Common myeloid progenitor, CD34-positive (primary cell): ENCODE results near the gene TBRG4.

Source experiments
- CTCF ChIA-PET: fragments of 350-600 bp; sonication (Branson Sonifier 250); formaldehyde crosslinking; loops from one replicate; lab custom pipeline; 2021; ENCODE audit warnings: antibody characterized with exemption; lab: Charles Lee
- POLR2A ChIA-PET: fragments of 350-600 bp; sonication (Branson Sonifier 250); formaldehyde crosslinking; loops from one replicate; lab custom pipeline; 2021; ENCODE audit warnings: antibody characterized with exemption; lab: Charles Lee
- DNase-seq, 3 donors: peaks; one replicate each; pipeline versions ENCODE4 v3.0.0 to v3.0.0-alpha.2; 2013
- H3K27ac ChIP-seq, 2 experiments: 1 replicate in 1 of 2; 2 replicates in 1 of 2; pipeline ENCODE4 v1.7.0; 2013; ENCODE audit warnings: inconsistent platforms in 2 of 2, low read length in 2 of 2, mild to moderate bottlenecking in 2 of 2, low read depth in 1 of 2, moderate library complexity in 1 of 2; ENCODE audit not compliant: severe bottlenecking in 2 of 2, insufficient read depth in 1 of 2, poor library complexity in 1 of 2
- H3K27me3 ChIP-seq, 5 experiments: replicated peaks in 2 of 5; 1 replicate in 3 of 5; 2 replicates in 2 of 5; pipeline versions ENCODE4 v1.6.1 to v1.7.0; 2013; ENCODE audit warnings: low read length in 4 of 5, mild to moderate bottlenecking in 2 of 5, moderate library complexity in 2 of 5, inconsistent platforms in 1 of 5; ENCODE audit not compliant: insufficient read depth in 5 of 5, control insufficient read depth in 4 of 5
- H3K36me3 ChIP-seq, 4 experiments: 1 replicate in 2 of 4; 2 replicates in 2 of 4; pipeline versions ENCODE4 v1.6.1 to v1.7.0; 2013; ENCODE audit warnings: low read length in 3 of 4, control low read depth in 1 of 4, mild to moderate bottlenecking in 1 of 4; ENCODE audit not compliant: control insufficient read depth in 4 of 4, insufficient read depth in 4 of 4
- H3K4me1 ChIP-seq, 4 experiments: 1 replicate in 3 of 4; 2 replicates in 1 of 4; pipeline versions ENCODE4 v1.6.1 to v1.7.1; 2013; ENCODE audit warnings: low read length in 3 of 4, mild to moderate bottlenecking in 3 of 4, control low read depth in 1 of 4, inconsistent platforms in 1 of 4, moderate library complexity in 1 of 4; ENCODE audit not compliant: control insufficient read depth in 4 of 4, insufficient read depth in 4 of 4; ENCODE audit errors: control extremely low read depth in 1 of 4
- H3K4me3 ChIP-seq, 7 experiments: 1 replicate in 4 of 7; 2 replicates in 3 of 7; pipeline versions ENCODE4 v1.5.1 to v1.7.0; 2013; ENCODE audit warnings: mild to moderate bottlenecking in 7 of 7, low read length in 6 of 7, moderate library complexity in 6 of 7, inconsistent platforms in 2 of 7, low read depth in 2 of 7, control low read depth in 1 of 7; ENCODE audit not compliant: insufficient read depth in 4 of 7, control insufficient read depth in 1 of 7; ENCODE audit errors: extremely low read depth in 1 of 7
- H3K9me3 ChIP-seq, 5 experiments: 1 replicate in 4 of 5; 2 replicates in 1 of 5; pipeline versions ENCODE4 v1.6.1 to v1.7.1; 2013; ENCODE audit warnings: low read length in 4 of 5, mild to moderate bottlenecking in 2 of 5, inconsistent platforms in 1 of 5, low read depth in 1 of 5, moderate library complexity in 1 of 5; ENCODE audit not compliant: control insufficient read depth in 4 of 5, insufficient read depth in 2 of 5; ENCODE audit errors: control extremely low read depth in 1 of 5
- WGBS: methylation state at CpG from one replicate; pipeline ENCODE4 v1.1.5; 2013; ENCODE audit not compliant: insufficient coverage; 5-methylcytosine and 5-hydroxymethylcytosine counted together

The TBRG4 gene

DNA sequence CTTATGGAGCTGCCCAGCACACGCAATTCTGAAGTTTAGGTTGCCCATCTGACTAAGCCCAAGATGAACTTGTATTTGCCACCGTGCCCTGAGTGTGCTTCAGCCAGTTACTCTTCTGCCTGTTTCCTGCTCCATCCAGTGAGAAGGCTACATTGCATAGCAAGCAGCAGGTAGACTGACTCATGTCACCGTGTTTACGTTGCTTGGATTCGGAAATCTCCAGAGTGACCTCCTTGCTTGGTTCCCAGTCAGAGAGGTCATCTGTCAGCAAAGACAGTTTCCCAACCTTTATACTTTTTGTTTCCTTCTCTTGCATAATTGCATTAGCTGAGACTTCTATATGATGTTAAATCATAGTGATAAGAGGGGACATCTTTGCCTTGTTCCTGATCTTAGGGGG, 53.6 kb downstream of the TBRG4 start:
- ChIA-PET CTCF (no interaction called here), POLR2A (no interaction called here)
- Histone ChIP-seq H3K4me1 (peaks cover 0 to 2% (median under 1%) of the 10 kb centered on the region in 4 experiments), H3K27me3 (no peaks in the 10 kb centered on the region), H3K9me3 (peaks cover 0 to 1% (median 0%) of the 10 kb centered on the region in 5 experiments), H3K36me3 (peaks cover 9 to 57% (median 30%) of the 10 kb centered on the region in 4 experiments), H3K27ac (no peak overlapping the region), H3K4me3 (no peak overlapping the region)
- WGBS = 94% methylated on average over 5 of the region's 5 CpGs
- DNase-seq = no peak

DNA sequence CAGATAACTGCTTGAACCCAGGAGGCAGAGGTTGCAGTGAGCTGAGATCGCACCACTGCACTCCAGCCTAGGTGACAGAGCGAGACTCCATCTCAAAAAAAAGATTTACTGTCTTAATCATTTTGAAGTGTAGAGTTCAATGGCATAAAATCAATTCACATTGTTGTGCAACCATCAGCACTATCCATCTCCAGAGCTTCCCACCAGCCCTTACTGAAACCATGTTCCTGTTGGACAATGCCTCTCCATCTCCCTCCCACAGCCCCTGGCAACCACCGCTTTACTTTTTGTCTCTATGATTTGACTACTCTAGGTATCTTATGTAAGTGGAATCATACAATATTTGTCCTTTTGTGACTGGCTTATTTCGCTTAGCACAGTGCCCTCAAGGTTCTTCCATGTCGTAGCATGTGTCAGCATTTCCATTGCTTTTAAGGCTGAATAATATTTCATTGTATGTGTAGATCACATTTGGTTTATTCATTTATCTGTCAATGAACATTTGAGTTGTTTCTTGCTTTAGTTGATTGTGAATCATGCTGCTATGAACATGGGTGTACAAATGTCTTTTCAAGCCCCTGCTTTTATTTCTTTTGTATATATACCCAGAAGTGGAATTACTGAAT, 55.8 kb downstream of the TBRG4 start:
- CTCF ChIA-PET = interaction anchor here (1.0 to 3.9 kb wide), 3 partner anchors 7 to 15 kb away, joined by 3 to 14 read pairs (median 3); no protein-coding TSS in a partner anchor
- 96% methylated on average over 3 of the region's 5 CpGs for WGBS

DNA sequence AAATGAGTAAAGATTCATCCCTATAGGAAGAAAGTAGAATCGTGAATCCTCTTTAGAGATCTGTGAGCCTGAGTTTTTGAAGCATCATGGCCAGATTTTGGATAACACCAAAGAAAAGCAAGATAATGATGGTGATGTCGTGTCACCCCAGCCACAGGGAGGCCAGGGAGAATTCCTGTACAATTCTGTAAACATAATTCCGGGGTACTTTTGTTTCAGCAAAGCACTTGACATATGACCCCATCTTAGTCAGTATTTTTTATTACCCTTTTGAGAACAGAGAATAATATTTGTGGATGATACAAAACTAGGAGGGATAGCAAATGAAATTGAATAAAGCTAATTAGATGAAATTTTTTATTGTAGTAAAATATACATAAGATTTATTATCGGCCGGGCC, 56.5 kb downstream of the TBRG4 start:
- peaks cover 17 to 61% (median 41%) of the 10 kb centered on the region in 4 experiments for H3K36me3 ChIP-seq
- peaks cover 0 to 1% (median 0%) of the 10 kb centered on the region in 5 experiments for H3K9me3 ChIP-seq
- DNase-seq = no peak
- H3K4me1 ChIP-seq = peaks cover 0 to 2% (median 0%) of the 10 kb centered on the region in 4 experiments
- WGBS = 100% methylated on average over 1 of the region's 5 CpGs
- no peak overlapping the region for H3K4me3 ChIP-seq
- POLR2A ChIA-PET = interaction anchor here (0.7 kb wide), 2 partner anchors 11 to 52 kb away, joined by 3 read pairs; no protein-coding TSS in a partner anchor
- CTCF ChIA-PET = interaction anchor here (0.7 to 3.9 kb wide), 5 partner anchors 8 to 82 kb away, joined by 3 to 14 read pairs (median 3); no protein-coding TSS in a partner anchor
- H3K27me3 ChIP-seq = no peaks in the 10 kb centered on the region
- H3K27ac ChIP-seq = no peak overlapping the region

More for the DNA sequence above, 55.8 kb downstream of the TBRG4 start:
- Histone ChIP-seq H3K9me3 (peaks cover 0 to 1% (median 0%) of the 10 kb centered on the region in 5 experiments), H3K27ac (no peak overlapping the region), H3K4me1 (peaks cover 0 to 2% (median under 1%) of the 10 kb centered on the region in 4 experiments), H3K36me3 (peaks cover 16 to 60% (median 37%) of the 10 kb centered on the region in 4 experiments), H3K27me3 (no peaks in the 10 kb centered on the region), H3K4me3 (no peak overlapping the region)
- DNase-seq = no peak
- POLR2A ChIA-PET = no interaction called here

DNA sequence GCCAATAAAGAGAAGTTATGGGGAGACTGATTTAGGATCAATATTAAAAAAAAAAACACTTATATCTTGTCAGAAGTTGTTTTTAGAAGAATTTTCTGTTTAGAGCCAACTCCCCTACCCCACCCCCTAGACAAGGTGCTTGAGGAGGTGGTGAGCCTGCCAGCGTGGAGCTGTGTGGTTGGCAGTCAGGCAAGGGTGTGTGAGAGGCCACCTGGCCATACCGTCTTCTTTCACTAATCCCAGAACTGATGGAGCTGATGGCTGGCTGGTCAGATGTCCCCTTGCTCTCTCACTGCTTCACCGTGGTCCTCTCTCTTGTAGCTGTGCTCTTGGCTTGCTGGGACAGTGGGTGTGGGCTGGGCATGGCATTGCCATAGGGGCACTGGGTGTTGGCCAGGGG, 57.1 kb downstream of the TBRG4 start:
- CTCF ChIA-PET = interaction anchor here (0.7 to 3.9 kb wide), 3 partner anchors 9 to 81 kb away, joined by 3 to 14 read pairs (median 3); no protein-coding TSS in a partner anchor
- H3K36me3 ChIP-seq = peaks cover 19 to 65% (median 43%) of the 10 kb centered on the region in 4 experiments
- H3K9me3 ChIP-seq = peaks cover 0 to 1% (median 0%) of the 10 kb centered on the region in 5 experiments
- no peak overlapping the region for H3K4me3 ChIP-seq
- H3K27ac ChIP-seq = no peak overlapping the region
- POLR2A ChIA-PET = interaction anchor here (0.7 kb wide), 2 partner anchors 12 to 51 kb away, joined by 3 read pairs; no protein-coding TSS in a partner anchor
- 93% methylated on average over 2 of the region's 3 CpGs for WGBS
- peaks cover 0 to 2% (median 0%) of the 10 kb centered on the region in 4 experiments for H3K4me1 ChIP-seq
- no peak for DNase-seq
- H3K27me3 ChIP-seq = no peaks in the 10 kb centered on the region

DNA sequence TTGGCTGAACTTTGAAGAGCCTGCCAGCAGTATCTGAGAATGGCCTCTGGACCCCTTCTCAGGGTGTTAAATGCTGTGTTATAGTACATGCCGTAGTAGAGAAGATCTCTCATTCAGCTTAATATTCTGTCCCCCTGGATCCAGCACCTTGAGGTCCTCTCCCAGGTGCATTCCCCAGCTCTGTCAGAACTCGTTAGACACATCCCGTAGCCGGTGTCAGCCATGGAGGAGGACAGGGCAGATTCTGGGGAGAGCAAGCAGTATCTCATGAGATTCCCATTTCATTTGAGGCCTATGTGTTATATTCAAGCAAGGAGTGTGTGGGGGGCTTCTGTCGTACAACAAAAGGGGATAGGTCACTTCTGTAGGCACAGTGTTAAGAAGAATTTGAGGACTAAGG, 57.6 kb downstream of the TBRG4 start:
- Histone ChIP-seq H3K4me3 (no peak overlapping the region), H3K9me3 (peaks cover 0 to 1% (median 0%) of the 10 kb centered on the region in 5 experiments), H3K4me1 (peaks cover 0 to 2% (median 0%) of the 10 kb centered on the region in 4 experiments), H3K27ac (peak overlapping the region in 1 of 2 experiments; percentile 10), H3K36me3 (peaks cover 22 to 70% (median 47%) of the 10 kb centered on the region in 4 experiments), H3K27me3 (no peaks in the 10 kb centered on the region)
- CTCF ChIA-PET = interaction anchor here (1.2 to 3.9 kb wide), 3 partner anchors 9 to 81 kb away, joined by 3 to 14 read pairs (median 9); no protein-coding TSS in a partner anchor
- 100% methylated on average over 3 of the region's 5 CpGs for WGBS
- POLR2A ChIA-PET = no interaction called here
- DNase-seq = no peak

DNA sequence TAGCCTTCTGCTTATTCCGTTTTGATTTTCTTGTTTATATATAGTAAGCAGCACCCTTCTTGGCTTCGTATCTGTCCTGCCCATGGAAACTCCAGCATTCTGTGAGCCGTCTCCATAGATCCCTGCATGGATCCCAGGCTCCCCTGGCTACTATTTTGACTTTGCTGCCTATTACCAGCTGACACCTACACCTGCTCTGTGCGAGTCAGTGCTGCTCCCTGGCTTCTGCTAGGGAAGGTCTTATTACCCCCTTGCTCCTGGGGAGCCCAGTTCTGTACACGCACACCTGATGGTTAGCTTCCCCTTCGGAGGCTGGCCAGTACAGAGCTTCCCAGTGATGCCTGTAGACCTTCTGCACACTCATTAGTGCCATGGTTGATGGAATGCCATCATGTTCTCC, 58.1 kb downstream of the TBRG4 start:
- DNase-seq = no peak
- H3K4me3 ChIP-seq = no peak overlapping the region
- H3K27ac ChIP-seq = peak overlapping the region in 1 of 2 experiments; percentile 10
- H3K9me3 ChIP-seq = peaks cover 0 to 1% (median 0%) of the 10 kb centered on the region in 5 experiments
- peaks cover 0 to 2% (median 0%) of the 10 kb centered on the region in 4 experiments for H3K4me1 ChIP-seq
- WGBS = 96% methylated on average over 5 of the region's 6 CpGs
- CTCF ChIA-PET = interaction anchor here (1.2 to 3.9 kb wide), 4 partner anchors 10 to 81 kb away, joined by 3 to 14 read pairs (median 7); no protein-coding TSS in a partner anchor
- no peaks in the 10 kb centered on the region for H3K27me3 ChIP-seq
- POLR2A ChIA-PET = no interaction called here
- peaks cover 22 to 75% (median 51%) of the 10 kb centered on the region in 4 experiments for H3K36me3 ChIP-seq
